ENCODE data around the gene SUGP1.
"Not testable (repeated sequence)": the region's sequence is repeated elsewhere in the genome, so short reads cannot be mapped to it uniquely, and the experiment has no call there.

The SUGP1 gene

GRCh38 chr19:19354932-19355331 lies 34.6 kb upstream of the SUGP1 start:
- no peak overlapping the region for H3K4me3 ChIP-seq (ENCODE audit: insufficient read depth, low read depth, low read length)
- H3K27me3 ChIP-seq (ENCODE audit: control insufficient read depth, insufficient read depth, low read length, poor library complexity, severe bottlenecking) = no peaks in the 10 kb centered on the region
- WGBS, 2 experiments = 95 to 96% methylated on average over 11 of the region's 11 CpGs
- H3K27ac ChIP-seq (ENCODE audit: insufficient read depth, low read depth, low read length, poor library complexity, severe bottlenecking) = no peak overlapping the region
- no peaks in the 10 kb centered on the region for H3K9me3 ChIP-seq (ENCODE audit: control insufficient read depth, low read length)
- no peaks in the 10 kb centered on the region for H3K4me1 ChIP-seq (ENCODE audit: control insufficient read depth, insufficient read depth, low read length)
- H3K36me3 ChIP-seq (ENCODE audit: control insufficient read depth, insufficient read depth, low read length) = peaks cover 33% of the 10 kb centered on the region

- Histone ChIP-seq H3K4me1 (ENCODE audit: control insufficient read depth, insufficient read depth, low read length) (no peaks in the 10 kb centered on the region), H3K27me3 (ENCODE audit: control insufficient read depth, insufficient read depth, low read length, poor library complexity, severe bottlenecking) (no peaks in the 10 kb centered on the region), H3K27ac (ENCODE audit: insufficient read depth, low read depth, low read length, poor library complexity, severe bottlenecking) (no peak overlapping the region), H3K36me3 (ENCODE audit: control insufficient read depth, insufficient read depth, low read length) (peaks cover 39% of the 10 kb centered on the region), H3K9me3 (ENCODE audit: control insufficient read depth, low read length) (no peaks in the 10 kb centered on the region), H3K4me3 (ENCODE audit: insufficient read depth, low read depth, low read length) (no peak overlapping the region)
- WGBS, 2 experiments = 93 to 95% methylated on average over 5 of the region's 5 CpGs
These were observed 33.7 kb upstream of the SUGP1 start for GRCh38 chr19:19354007-19354406.

GRCh38 chr19:19352823-19353222 lies 32.5 kb upstream of the SUGP1 start:
- H3K4me1 ChIP-seq (ENCODE audit: control insufficient read depth, insufficient read depth, low read length) = no peaks in the 10 kb centered on the region
- H3K4me3 ChIP-seq (ENCODE audit: insufficient read depth, low read depth, low read length) = no peak overlapping the region
- no peak overlapping the region for H3K27ac ChIP-seq (ENCODE audit: insufficient read depth, low read depth, low read length, poor library complexity, severe bottlenecking)
- no peaks in the 10 kb centered on the region for H3K27me3 ChIP-seq (ENCODE audit: control insufficient read depth, insufficient read depth, low read length, poor library complexity, severe bottlenecking)
- H3K36me3 ChIP-seq (ENCODE audit: control insufficient read depth, insufficient read depth, low read length) = peaks cover 41% of the 10 kb centered on the region
- H3K9me3 ChIP-seq (ENCODE audit: control insufficient read depth, low read length) = no peaks in the 10 kb centered on the region
- 95 to 98% methylated on average over 8 of the region's 8 CpGs for WGBS, 2 experiments

- peaks cover 45% of the 10 kb centered on the region for H3K36me3 ChIP-seq (ENCODE audit: control insufficient read depth, insufficient read depth, low read length)
These were observed 30.4 kb upstream of the SUGP1 start for GRCh38 chr19:19350756-19351155.

GRCh38 chr19:19349365-19349764 lies 29.1 kb upstream of the SUGP1 start:
- Histone ChIP-seq H3K9me3 (ENCODE audit: control insufficient read depth, low read length) (no peaks in the 10 kb centered on the region), H3K4me3 (ENCODE audit: insufficient read depth, low read depth, low read length) (no peak overlapping the region), H3K27ac (ENCODE audit: insufficient read depth, low read depth, low read length, poor library complexity, severe bottlenecking) (no peak overlapping the region), H3K4me1 (ENCODE audit: control insufficient read depth, insufficient read depth, low read length) (no peaks in the 10 kb centered on the region), H3K36me3 (ENCODE audit: control insufficient read depth, insufficient read depth, low read length) (peaks cover 43% of the 10 kb centered on the region), H3K27me3 (ENCODE audit: control insufficient read depth, insufficient read depth, low read length, poor library complexity, severe bottlenecking) (no peaks in the 10 kb centered on the region)
- WGBS, 2 experiments = 94 to 96% methylated on average over 7 of the region's 7 CpGs

More at GRCh38 chr19:19350756-19351155, 30.4 kb upstream of the SUGP1 start:
- WGBS, 2 experiments = 92 to 96% methylated on average over 7 to 8 of the region's 8 CpGs
- not testable (repeated sequence) for H3K27ac ChIP-seq (ENCODE audit: insufficient read depth, low read depth, low read length, poor library complexity, severe bottlenecking); H3K27me3 ChIP-seq (ENCODE audit: control insufficient read depth, insufficient read depth, low read length, poor library complexity, severe bottlenecking); H3K4me1 ChIP-seq (ENCODE audit: control insufficient read depth, insufficient read depth, low read length); H3K9me3 ChIP-seq (ENCODE audit: control insufficient read depth, low read length); H3K4me3 ChIP-seq (ENCODE audit: insufficient read depth, low read depth, low read length)

- H3K27me3 ChIP-seq (ENCODE audit: control insufficient read depth, insufficient read depth, low read length, poor library complexity, severe bottlenecking) = no peaks in the 10 kb centered on the region
- no peaks in the 10 kb centered on the region for H3K9me3 ChIP-seq (ENCODE audit: control insufficient read depth, low read length)
- H3K27ac ChIP-seq (ENCODE audit: insufficient read depth, low read depth, low read length, poor library complexity, severe bottlenecking) = no peak overlapping the region
- WGBS, 2 experiments = 93 to 95% methylated on average over 9 of the region's 9 CpGs
- H3K36me3 ChIP-seq (ENCODE audit: control insufficient read depth, insufficient read depth, low read length) = peaks cover 45% of the 10 kb centered on the region
- H3K4me1 ChIP-seq (ENCODE audit: control insufficient read depth, insufficient read depth, low read length) = no peaks in the 10 kb centered on the region
- H3K4me3 ChIP-seq (ENCODE audit: insufficient read depth, low read depth, low read length) = no peak overlapping the region
These were observed 28.0 kb upstream of the SUGP1 start for GRCh38 chr19:19348266-19348665.

- H3K36me3 ChIP-seq (ENCODE audit: control insufficient read depth, insufficient read depth, low read length) = peaks cover 42% of the 10 kb centered on the region
These were observed 27.2 kb upstream of the SUGP1 start for GRCh38 chr19:19347401-19348110.

GRCh38 chr19:19345970-19346369 lies 25.7 kb upstream of the SUGP1 start:
- 95 to 97% methylated on average over 11 of the region's 11 CpGs for WGBS, 2 experiments

More at GRCh38 chr19:19347401-19348110, 27.2 kb upstream of the SUGP1 start:
- H3K27ac ChIP-seq (ENCODE audit: insufficient read depth, low read depth, low read length, poor library complexity, severe bottlenecking) = no peak overlapping the region
- no peaks in the 10 kb centered on the region for H3K4me1 ChIP-seq (ENCODE audit: control insufficient read depth, insufficient read depth, low read length)
- no peaks in the 10 kb centered on the region for H3K27me3 ChIP-seq (ENCODE audit: control insufficient read depth, insufficient read depth, low read length, poor library complexity, severe bottlenecking)
- H3K4me3 ChIP-seq (ENCODE audit: insufficient read depth, low read depth, low read length) = no peak overlapping the region
- H3K9me3 ChIP-seq (ENCODE audit: control insufficient read depth, low read length) = no peaks in the 10 kb centered on the region
- WGBS, 2 experiments = 91 to 92% methylated on average over 10 of the region's 10 CpGs

GRCh38 chr19:19345232-19345631 lies 24.9 kb upstream of the SUGP1 start:
- no peaks in the 10 kb centered on the region for H3K27me3 ChIP-seq (ENCODE audit: control insufficient read depth, insufficient read depth, low read length, poor library complexity, severe bottlenecking)
- whole genome bisulfite sequencing, 2 experiments = 96 to 97% methylated on average over 21 of the region's 21 CpGs
- H3K4me1 ChIP-seq (ENCODE audit: control insufficient read depth, insufficient read depth, low read length) = no peaks in the 10 kb centered on the region
- H3K4me3 ChIP-seq (ENCODE audit: insufficient read depth, low read depth, low read length) = no peak overlapping the region
- H3K9me3 ChIP-seq (ENCODE audit: control insufficient read depth, low read length) = no peaks in the 10 kb centered on the region
- no peak overlapping the region for H3K27ac ChIP-seq (ENCODE audit: insufficient read depth, low read depth, low read length, poor library complexity, severe bottlenecking)
- peaks cover 38% of the 10 kb centered on the region for H3K36me3 ChIP-seq (ENCODE audit: control insufficient read depth, insufficient read depth, low read length)

More at GRCh38 chr19:19345970-19346369, 25.7 kb upstream of the SUGP1 start:
- H3K4me3 ChIP-seq (ENCODE audit: insufficient read depth, low read depth, low read length) = no peak overlapping the region
- H3K9me3 ChIP-seq (ENCODE audit: control insufficient read depth, low read length) = no peaks in the 10 kb centered on the region
- H3K36me3 ChIP-seq (ENCODE audit: control insufficient read depth, insufficient read depth, low read length) = peaks cover 38% of the 10 kb centered on the region
- no peak overlapping the region for H3K27ac ChIP-seq (ENCODE audit: insufficient read depth, low read depth, low read length, poor library complexity, severe bottlenecking)
- H3K4me1 ChIP-seq (ENCODE audit: control insufficient read depth, insufficient read depth, low read length) = no peaks in the 10 kb centered on the region
- H3K27me3 ChIP-seq (ENCODE audit: control insufficient read depth, insufficient read depth, low read length, poor library complexity, severe bottlenecking) = no peaks in the 10 kb centered on the region

- Histone ChIP-seq H3K27me3 (ENCODE audit: control insufficient read depth, insufficient read depth, low read length, poor library complexity, severe bottlenecking) (no peaks in the 10 kb centered on the region), H3K36me3 (ENCODE audit: control insufficient read depth, insufficient read depth, low read length) (peaks cover 31% of the 10 kb centered on the region), H3K4me3 (ENCODE audit: insufficient read depth, low read depth, low read length) (no peak overlapping the region), H3K4me1 (ENCODE audit: control insufficient read depth, insufficient read depth, low read length) (no peaks in the 10 kb centered on the region), H3K9me3 (ENCODE audit: control insufficient read depth, low read length) (no peaks in the 10 kb centered on the region), H3K27ac (ENCODE audit: insufficient read depth, low read depth, low read length, poor library complexity, severe bottlenecking) (no peak overlapping the region)
- 90% methylated on average over 14 of the region's 14 CpGs for WGBS, 2 experiments
These were observed 23.5 kb upstream of the SUGP1 start for GRCh38 chr19:19343762-19344161.

Data from ectodermal cell (in vitro differentiated cells).